Esophagus squamous epithelium (tissue), 4 donors: ENCODE results near the gene C18orf54.

ENCODE experiments used
- CTCF ChIP-seq, 6 experiments: fragments of 450-650 bp in 4 of 6; fragments of 200-600 bp in 2 of 6; sonication (generic) in 2 of 6; IDR thresholded peaks; one replicate each; pipeline ENCODE4 v1.5.1; 2016 to 2019; ENCODE audit warnings: antibody characterized with exemption in 6 of 6, mild to moderate bottlenecking in 4 of 6, moderate library complexity in 4 of 6
- POLR2A ChIP-seq, 4 donors: fragments of 450-650 bp; IDR thresholded peaks; one replicate each; pipeline ENCODE4 v1.6.1; 2017; ENCODE audit warnings: antibody characterized with exemption in 4 of 4, mild to moderate bottlenecking in 4 of 4, moderate library complexity in 3 of 4

GRCh38 chr18:54323561-54323960 lies 34.1 kb upstream of the C18orf54 start:
- TF ChIP-seq POLR2A (IDR thresholded peaks at IDR 0.05) (no peak), CTCF (IDR thresholded peaks at IDR 0.05) (no peak)
